ENCODE results near the gene PDZRN3.

PDZRN3 gene

GRCh38 chr3:73561494-73561893 lies 63.2 kb downstream of the PDZRN3 start:
- in situ Hi-C loops (cut with MboI; ENCODE audit: low sequenced_read_pairs) = no loop called here

GRCh38 chr3:73559749-73560148 lies 65.0 kb downstream of the PDZRN3 start:
- in situ Hi-C loops (cut with MboI; ENCODE audit: low sequenced_read_pairs) = no loop called here

- in situ Hi-C loops (cut with MboI; ENCODE audit: low sequenced_read_pairs) = no loop called here
Measured at GRCh38 chr3:73558727-73559075, 66.0 kb downstream of the PDZRN3 start.

DNA sequence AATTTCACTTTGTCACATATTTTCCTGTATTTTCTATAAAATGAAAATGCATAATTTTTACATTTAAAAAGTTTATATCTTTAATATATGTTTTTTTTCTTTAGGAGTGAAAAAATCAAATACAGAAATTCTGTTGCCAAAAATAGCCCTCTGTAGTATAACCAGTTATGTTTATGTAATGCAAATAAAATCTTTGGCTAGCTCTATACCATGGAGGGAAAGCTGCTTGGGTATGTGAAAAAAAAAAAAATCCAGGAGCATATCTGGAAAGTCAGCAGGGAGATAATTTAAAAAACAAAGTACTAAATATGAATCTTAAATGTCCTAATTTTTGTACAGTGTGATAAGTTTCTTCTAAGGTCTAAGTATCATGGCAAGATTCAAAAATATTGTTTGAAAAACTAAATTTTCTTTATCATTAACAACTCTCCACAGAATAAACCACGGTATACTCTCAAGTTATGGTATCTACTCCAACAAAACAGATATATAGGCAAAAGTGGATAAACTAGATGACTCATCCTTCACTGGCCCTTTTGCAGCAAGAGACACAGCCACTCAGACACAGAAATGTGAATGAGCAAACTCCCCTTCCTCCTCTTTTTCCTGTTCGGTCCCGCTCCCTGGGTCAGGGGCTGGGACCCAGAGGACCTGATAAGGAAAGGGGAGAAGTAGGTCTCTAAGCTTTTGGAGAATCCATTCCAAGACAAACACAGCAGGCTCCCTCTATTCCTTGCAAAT lies 66.6 kb downstream of the PDZRN3 start:
- in situ Hi-C loops (cut with MboI; ENCODE audit: low sequenced_read_pairs) = no loop called here

GRCh38 chr3:73556520-73557372 lies 68.0 kb downstream of the PDZRN3 start:
- in situ Hi-C loops (cut with MboI; ENCODE audit: low sequenced_read_pairs) = no loop called here

DNA sequence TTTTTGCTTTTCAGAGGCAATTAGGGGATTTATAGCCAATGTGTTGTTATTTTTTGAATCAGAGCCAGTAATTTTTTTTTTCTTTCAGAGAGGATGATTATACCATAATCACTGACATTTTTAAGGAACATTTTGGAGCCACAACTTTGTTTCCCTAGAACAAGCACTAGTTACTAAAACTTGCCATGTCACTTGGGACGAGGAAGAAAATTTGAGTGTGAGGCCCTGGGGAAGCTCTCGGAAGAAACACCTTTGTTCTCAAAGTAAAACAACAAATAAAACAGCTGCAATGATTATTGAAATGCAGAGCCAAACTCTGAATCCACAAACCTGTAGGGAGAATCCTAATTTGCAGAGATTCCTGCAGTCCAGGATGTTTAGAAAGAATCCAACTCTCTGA lies 69.7 kb downstream of the PDZRN3 start:
- in situ Hi-C loops (cut with MboI; ENCODE audit: low sequenced_read_pairs) = no loop called here

- in situ Hi-C loops (cut with MboI; ENCODE audit: low sequenced_read_pairs) = no loop called here
Measured at GRCh38 chr3:73552700-73553099, 72.0 kb downstream of the PDZRN3 start.

DNA sequence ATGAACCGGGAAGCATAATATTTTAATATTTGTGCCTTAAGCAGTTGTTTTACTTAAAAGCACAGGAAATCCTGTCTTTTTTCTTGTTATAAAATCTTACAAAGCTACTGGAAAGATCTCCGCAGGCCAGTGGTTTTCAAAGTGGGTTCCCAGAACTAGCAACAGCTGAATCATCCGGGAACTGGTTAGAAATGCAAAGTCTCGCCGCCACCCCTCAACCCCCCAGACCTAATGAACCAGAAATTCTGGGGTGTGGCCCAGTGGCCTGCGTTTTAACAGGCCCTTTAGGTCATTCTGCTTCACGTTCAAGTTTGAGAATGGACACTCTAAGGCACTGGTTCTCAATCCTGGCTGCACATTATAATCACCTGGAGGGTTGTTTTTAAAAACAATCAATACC lies 74.7 kb downstream of the PDZRN3 start:
- in situ Hi-C loops (cut with MboI; ENCODE audit: low sequenced_read_pairs) = no loop called here

- in situ Hi-C loops (cut with MboI; ENCODE audit: low sequenced_read_pairs) = no loop called here
Measured at GRCh38 chr3:73549051-73549600, 75.6 kb downstream of the PDZRN3 start.

- in situ Hi-C loops (cut with MboI; ENCODE audit: low sequenced_read_pairs) = no loop called here
Measured at GRCh38 chr3:73548436-73548835, 76.3 kb downstream of the PDZRN3 start.

- in situ Hi-C loops (cut with MboI; ENCODE audit: low sequenced_read_pairs) = no loop called here
Measured at GRCh38 chr3:73547427-73548248, 77.1 kb downstream of the PDZRN3 start.

- in situ Hi-C loops (cut with MboI; ENCODE audit: low sequenced_read_pairs) = no loop called here
Measured at GRCh38 chr3:73546961-73547360, 77.8 kb downstream of the PDZRN3 start.

DNA sequence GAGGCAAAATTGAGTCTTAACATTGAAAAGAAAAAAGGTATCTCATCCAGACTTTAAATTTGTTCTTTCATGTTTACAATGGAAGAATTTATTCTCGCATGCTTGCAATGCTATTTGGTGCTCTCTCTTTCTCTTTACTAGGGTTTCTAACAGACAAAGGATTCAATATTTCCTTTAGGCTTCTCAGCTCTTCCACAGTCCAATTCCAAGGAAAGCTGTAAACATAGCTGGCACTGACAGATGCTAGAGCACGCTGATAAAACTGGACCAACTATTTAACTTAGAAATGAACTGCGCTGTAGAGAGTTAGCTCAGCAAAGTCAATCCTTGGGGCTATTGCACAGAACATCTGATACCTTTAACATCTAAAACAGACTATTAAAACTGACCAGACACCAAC lies 81.3 kb downstream of the PDZRN3 start:
- in situ Hi-C loops (cut with MboI; ENCODE audit: low sequenced_read_pairs) = no loop called here

GRCh38 chr3:73542136-73542535 lies 82.6 kb downstream of the PDZRN3 start:
- in situ Hi-C loops (cut with MboI; ENCODE audit: low sequenced_read_pairs) = no loop called here

- in situ Hi-C loops (cut with MboI; ENCODE audit: low sequenced_read_pairs) = no loop called here
Measured at GRCh38 chr3:73540969-73541740, 83.6 kb downstream of the PDZRN3 start.

DNA sequence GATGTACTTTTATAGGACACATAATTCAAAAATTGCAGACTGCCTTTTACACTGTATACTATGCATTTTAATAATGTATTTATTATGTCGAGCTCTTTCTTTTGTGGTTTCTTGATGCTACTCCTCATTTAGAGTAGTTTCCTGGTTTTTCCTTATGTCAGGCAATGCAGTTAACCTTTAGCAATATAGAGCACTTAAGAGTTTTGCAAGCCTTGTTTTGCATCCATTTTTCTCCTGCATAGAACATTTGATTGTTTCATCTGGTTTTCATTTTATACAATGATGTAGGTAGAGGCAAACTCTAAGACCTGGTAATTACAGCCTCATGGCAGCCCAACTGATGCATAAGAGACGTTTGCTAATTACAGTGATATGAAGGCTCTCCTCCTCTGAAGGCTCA lies 86.3 kb downstream of the PDZRN3 start:
- in situ Hi-C loops (cut with MboI; ENCODE audit: low sequenced_read_pairs) = no loop called here

DNA sequence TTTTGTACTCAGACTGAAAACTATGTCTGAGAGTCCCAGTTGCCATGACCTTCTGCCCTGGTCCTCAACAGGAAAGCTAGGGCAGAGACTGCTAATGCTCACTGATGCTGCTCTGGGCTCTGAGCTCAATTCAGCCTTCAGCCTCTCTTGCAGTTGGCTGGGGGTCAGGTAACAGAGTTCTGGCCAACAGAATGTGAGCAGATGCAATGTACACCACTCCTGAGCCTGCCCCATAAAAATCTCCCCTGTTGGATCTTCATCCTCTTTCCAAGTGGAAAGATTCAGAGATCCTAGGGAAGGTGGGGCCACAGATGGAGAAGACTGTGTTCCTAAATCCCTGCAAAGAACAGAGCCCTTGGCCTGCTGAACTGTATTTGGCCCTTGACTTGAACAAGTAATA lies 87.8 kb downstream of the PDZRN3 start:
- in situ Hi-C loops (cut with MboI; ENCODE audit: low sequenced_read_pairs) = no loop called here

GRCh38 chr3:73536336-73536895 lies 88.3 kb downstream of the PDZRN3 start:
- in situ Hi-C loops (cut with MboI; ENCODE audit: low sequenced_read_pairs) = no loop called here

- in situ Hi-C loops (cut with MboI; ENCODE audit: low sequenced_read_pairs) = no loop called here
Measured at GRCh38 chr3:73535931-73536330, 88.8 kb downstream of the PDZRN3 start.

GRCh38 chr3:73535137-73535536 lies 89.6 kb downstream of the PDZRN3 start:
- in situ Hi-C loops (cut with MboI; ENCODE audit: low sequenced_read_pairs) = no loop called here
